ENCODE measurements around the gene RPRML.
"Not testable (repeated sequence)": the region's sequence is repeated elsewhere in the genome, so short reads cannot be mapped to it uniquely, and the experiment has no call there.

DNA sequence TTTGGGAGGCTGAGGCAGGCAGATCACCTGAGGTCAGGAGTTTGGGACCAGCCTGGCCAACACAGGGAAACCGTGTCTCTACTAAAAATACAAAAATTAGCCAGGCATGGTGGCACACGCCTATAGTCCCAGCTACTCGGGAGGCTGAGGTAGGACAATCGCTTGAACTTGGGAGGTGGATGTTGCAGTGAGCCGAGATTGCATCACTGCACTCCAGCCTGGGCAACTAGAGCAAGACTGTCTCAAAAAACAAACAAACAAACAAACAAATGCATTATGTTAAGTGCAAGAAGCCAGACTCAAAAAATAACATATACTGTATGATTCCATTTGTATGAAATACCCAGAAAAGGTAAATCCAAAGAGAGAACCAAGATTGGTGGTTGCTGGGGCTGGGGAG is 8.9 kb upstream of the RPRML start:
- TF ChIP-seq, protein P1, sequence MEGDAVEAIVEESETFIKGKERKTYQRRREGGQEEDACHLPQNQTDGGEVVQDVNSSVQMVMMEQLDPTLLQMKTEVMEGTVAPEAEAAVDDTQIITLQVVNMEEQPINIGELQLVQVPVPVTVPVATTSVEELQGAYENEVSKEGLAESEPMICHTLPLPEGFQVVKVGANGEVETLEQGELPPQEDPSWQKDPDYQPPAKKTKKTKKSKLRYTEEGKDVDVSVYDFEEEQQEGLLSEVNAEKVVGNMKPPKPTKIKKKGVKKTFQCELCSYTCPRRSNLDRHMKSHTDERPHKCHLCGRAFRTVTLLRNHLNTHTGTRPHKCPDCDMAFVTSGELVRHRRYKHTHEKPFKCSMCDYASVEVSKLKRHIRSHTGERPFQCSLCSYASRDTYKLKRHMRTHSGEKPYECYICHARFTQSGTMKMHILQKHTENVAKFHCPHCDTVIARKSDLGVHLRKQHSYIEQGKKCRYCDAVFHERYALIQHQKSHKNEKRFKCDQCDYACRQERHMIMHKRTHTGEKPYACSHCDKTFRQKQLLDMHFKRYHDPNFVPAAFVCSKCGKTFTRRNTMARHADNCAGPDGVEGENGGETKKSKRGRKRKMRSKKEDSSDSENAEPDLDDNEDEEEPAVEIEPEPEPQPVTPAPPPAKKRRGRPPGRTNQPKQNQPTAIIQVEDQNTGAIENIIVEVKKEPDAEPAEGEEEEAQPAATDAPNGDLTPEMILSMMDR (conservative IDR thresholded peaks at IDR 0.05; ENCODE audit: low read depth, low read length) = not testable (repeated sequence)
- not testable (repeated sequence) for TF ChIP-seq EZH2 (IDR thresholded peaks at IDR 0.05; ENCODE audit: borderline replicate concordance, low read depth, low read length, poor library complexity, severe bottlenecking)
